ENCODE data around the gene FEM1B. TPM values are rescaled to one million over a fixed set of nuclear protein-coding genes. Genes with fewer than 3 reads are reported as not detected.
A peak's percentile ranks its signal among the peaks of the same experiment; 100 is the strongest.

The FEM1B gene
- total RNA-seq, 1 donor from 2014 or later = 21.5 TPM

DNA sequence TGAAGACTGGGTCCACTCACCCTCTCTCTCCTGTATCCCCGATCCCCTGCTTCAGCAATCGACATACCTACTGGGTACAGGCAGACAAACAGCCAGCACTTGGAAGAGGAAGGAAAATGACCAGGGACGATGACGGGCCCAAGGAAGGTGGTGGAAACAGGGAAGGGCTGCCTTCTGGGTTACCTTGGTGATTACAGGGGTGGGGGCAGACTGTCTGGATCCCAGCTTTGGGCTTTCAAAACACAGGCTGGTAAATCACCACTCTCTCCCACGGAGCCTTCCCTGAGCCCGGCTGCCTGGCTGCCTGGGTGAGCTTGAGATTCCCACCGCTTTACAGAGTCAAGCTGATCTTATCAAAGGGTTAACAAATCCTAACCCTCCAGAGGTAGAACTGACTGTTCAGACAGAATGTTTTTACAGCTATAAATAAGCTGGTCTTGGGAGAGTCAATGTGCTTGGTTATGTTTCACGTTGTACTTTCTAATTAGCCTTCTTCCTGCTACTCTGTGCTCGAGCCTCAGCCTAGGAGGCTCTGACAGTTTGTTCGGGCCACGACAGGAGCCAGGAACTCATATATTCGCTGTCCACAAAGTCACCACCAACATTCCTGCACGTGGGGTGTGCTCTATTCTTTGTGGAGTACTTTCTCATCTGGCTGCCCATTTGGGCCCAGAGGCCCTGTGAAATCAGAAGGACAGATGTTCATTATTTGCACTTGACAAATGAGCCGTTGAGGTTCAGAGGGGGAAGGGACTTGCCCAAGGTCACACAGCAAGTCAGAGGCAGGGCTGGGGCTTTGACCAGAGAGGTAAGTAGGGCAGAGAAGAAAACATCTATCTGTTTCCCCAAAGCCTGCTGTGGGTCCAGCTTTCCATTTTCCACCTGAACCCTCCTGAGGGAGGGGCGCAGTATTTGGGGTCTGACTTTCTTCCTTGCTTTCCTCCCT is 63.5 kb downstream of the FEM1B start:
- DNase-seq (ENCODE audit: low spot score) (no peak), ATAC-seq (no peak)

DNA sequence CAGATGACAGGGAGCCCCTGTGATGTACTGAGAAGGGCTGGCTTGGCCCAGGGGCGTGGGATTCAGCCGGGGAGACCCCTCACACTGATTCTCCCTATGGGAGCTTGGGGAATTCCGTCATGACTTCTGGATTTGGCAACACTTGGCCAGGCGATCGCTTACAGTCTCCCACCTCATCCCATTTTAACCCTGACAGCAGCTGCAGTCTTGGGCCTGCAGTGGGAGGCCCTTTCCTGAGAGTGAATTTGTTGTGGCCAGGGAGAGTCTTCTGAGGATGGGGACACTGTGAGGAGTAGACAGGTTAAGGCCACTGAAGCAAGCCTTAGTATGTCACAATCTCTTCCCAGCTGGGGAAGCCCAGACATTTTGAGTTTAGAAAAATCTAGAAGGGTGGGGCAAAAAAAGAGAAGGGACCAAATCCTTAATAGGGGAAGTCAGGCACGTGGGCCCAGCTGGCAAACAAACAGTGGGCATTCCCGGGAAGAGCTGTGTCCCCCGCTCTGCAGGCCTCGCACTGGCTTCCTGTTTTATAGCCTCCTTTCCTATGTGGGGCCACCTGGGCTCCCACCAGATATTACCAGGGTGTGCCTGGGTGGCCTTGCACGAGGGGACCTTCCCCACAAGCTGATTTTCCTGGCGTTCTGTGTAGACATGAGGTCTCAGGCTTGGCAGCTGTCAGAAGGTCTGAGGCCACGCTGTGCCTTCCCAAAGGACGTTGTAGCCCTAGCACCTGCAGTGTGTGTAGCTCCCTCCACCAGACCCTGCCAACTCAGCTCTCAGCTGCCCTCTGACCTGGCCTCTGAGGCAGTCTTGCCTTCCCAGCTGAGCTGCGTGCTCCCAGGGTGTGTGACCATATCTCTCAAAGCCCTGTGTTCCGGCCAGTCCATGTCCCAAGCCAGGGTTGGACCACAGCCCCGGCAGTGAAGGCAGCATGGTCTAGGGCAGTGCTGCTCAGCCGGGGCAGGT is 64.5 kb downstream of the FEM1B start:
- DNase-seq (ENCODE audit: low spot score) = no peak
- ATAC-seq = peak; percentile 14

DNA sequence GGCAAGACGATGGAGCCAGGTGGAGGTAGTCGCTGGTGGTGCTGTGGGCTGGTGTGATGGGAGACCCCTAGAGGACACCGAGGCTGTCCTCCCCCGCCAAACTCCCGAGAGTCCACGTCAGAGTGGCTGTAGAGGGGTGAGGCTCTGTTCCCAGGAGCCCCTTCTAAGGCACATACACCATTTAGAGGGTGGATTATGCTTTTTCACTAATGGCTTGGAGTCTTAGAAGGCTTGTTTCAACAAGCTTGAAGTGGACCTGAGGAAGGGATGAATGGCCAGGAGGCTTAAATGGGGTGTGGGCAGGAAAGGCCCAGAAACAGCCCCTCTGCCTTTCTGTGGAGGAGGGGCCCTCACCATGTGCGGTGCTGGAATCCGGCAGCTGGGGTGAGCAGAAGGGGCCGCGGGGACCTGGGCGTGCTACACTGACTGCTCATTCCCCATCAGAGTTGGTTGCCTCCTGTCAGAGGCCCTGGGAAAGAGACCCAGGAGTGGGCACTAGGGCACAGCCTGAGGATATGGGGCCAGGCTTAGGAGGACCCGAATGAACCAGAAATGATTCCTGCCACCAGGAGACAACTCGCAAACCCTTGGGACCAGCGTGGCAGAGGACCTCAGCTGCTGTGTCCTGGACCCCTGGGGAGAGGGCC is 66.2 kb downstream of the FEM1B start:
- DNase-seq (ENCODE audit: low spot score) (no peak), ATAC-seq (no peak)

DNA sequence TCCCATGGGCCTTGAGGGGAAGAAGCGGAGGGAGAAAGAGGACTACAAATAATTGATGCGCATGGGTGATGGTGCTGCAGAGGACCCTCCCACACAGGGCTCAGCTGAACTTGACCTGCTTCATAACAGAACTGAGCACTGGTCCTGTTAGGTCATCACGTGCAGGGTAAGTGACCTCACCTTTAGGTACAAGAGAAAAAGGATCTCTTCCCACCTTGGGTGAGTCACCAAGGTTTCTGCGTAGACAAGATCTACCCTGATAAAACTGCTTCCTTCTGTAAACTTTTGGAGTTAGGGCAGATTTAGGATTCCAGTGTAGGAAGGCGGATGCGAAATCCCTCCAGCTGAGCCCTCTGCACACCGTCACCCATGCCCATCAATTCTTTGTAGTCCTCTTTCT is 67.1 kb downstream of the FEM1B start:
- no peak for DNase-seq (ENCODE audit: low spot score)
- no peak for ATAC-seq

Other genes starting within 250 kb of the FEM1B start
- 13.2 TPM for gene PIAS1, start 223.4 kb upstream of the FEM1B start, total RNA-seq
- 6.8 TPM for gene CALML4, start 72.4 kb upstream of the FEM1B start, total RNA-seq
- 12.2 TPM for gene CLN6, start 48.0 kb upstream of the FEM1B start, total RNA-seq
- gene ITGA11, start 154.4 kb downstream of the FEM1B start, total RNA-seq = 0.88 TPM